HG03108 (cell line): Measurements from ENCODE around the gene IL2RA.
"Not testable (repeated sequence)": the region's sequence is repeated elsewhere in the genome, so short reads cannot be mapped to it uniquely, and the experiment has no call there.

ENCODE experiments used
- ATAC-seq: cut with Tn5 transposase; IDR thresholded peaks from one replicate; pipeline ENCODE4 v1.9.1; 2021; ENCODE audit warnings: moderate library complexity; ENCODE audit not compliant: unreplicated experiment

Gene IL2RA

GRCh38 chr10:6043377-6043776 lies 18.8 kb downstream of the IL2RA start:
- not testable (repeated sequence) for ATAC-seq

- no peak for ATAC-seq
Measured at GRCh38 chr10:6040205-6040604, 22.0 kb downstream of the IL2RA start.

DNA sequence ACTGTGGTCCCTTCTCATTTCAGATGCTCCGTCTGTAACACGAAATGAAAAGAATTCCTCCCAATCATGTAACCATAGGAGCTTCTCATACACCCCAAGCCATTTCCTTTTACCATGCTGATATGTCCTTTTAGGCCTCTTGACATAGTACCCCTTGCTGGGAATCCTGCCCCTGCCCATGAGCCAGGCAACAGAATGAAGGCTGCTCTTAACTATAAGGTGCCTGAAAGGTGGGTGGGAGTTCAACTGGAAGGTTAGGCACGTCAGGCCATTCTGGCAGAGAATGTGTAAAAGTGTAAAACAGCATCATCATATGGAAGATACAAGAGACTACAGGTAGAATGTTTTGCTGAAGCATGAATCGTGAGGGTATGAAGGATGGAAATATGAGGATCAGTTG lies 22.5 kb downstream of the IL2RA start:
- ATAC-seq: no peak

GRCh38 chr10:6038071-6038631 lies 24.0 kb downstream of the IL2RA start:
- no peak for ATAC-seq

GRCh38 chr10:6037422-6037821 lies 24.7 kb downstream of the IL2RA start:
- no peak for ATAC-seq

DNA sequence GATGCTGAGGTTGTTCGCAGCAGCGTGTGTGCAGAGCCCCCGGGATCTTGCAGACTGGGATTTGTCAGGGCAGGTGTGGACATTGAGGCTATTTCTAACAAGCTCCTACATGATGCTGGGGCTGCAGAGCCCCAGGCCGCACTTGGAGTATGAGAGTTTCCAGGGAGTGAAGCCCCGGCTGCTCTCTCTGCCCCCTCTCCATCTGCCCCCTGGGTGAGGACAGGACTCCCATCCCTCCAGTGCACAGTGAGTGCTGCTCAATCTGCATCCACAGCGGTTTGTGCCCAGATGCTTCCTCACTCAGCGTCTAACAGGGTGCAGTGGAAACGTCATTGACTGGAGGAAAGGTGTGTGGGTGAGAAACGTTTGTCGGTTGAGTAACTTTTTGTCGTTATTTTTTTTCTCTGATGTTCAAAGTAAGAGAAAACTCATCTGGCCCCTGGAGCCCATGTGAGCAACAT lies 25.3 kb downstream of the IL2RA start:
- ATAC-seq: no peak

- ATAC-seq: no peak
Measured at GRCh38 chr10:6035931-6036575, 26.1 kb downstream of the IL2RA start.

GRCh38 chr10:6035101-6035834 lies 26.9 kb downstream of the IL2RA start:
- ATAC-seq: no peak

- ATAC-seq: no peak
Measured at GRCh38 chr10:6034371-6034770, 27.8 kb downstream of the IL2RA start.

- no peak for ATAC-seq
Measured at GRCh38 chr10:6033954-6034353, 28.2 kb downstream of the IL2RA start.

- no peak for ATAC-seq
Measured at GRCh38 chr10:6030940-6031339, 31.2 kb downstream of the IL2RA start.

GRCh38 chr10:6030217-6030616 lies 31.9 kb downstream of the IL2RA start:
- ATAC-seq: no peak

DNA sequence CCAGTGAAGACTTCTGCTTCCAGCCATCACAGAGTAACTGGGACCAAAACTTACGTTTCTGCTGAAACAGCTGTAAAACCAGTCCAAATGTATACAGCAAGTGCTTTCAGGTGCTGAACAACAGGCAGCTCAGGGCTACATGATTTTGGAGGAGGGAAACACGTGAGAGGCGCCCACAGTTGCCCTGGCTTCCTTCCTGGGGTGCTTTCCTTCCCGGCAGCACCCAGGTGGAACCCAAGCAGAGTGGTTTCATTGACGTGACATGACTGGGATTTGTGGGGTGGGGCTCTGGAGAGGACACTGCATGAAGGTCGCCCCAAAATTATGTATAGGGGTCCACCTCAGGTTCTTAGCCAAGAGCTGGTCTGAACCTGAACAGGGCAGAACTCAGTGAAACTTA lies 34.2 kb downstream of the IL2RA start:
- no peak for ATAC-seq

GRCh38 chr10:6025683-6026255 lies 36.4 kb downstream of the IL2RA start:
- ATAC-seq: no peak

DNA sequence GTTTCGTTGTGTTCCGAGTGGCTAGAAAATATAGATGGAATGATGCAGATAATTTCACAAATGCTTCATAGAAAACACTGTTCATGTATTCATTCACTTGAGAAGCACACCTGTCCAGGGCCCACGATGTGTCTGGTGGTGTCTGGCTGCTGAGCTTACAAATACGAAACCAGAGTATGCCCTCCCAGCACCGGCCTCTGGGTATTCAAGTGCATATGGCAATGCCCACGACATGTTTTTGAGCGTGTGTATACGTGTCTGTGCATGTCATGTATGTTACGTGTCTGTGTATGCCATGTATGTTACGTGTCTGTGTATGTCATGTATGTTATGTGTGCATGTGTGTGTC lies 37.9 kb downstream of the IL2RA start:
- no peak for ATAC-seq

DNA sequence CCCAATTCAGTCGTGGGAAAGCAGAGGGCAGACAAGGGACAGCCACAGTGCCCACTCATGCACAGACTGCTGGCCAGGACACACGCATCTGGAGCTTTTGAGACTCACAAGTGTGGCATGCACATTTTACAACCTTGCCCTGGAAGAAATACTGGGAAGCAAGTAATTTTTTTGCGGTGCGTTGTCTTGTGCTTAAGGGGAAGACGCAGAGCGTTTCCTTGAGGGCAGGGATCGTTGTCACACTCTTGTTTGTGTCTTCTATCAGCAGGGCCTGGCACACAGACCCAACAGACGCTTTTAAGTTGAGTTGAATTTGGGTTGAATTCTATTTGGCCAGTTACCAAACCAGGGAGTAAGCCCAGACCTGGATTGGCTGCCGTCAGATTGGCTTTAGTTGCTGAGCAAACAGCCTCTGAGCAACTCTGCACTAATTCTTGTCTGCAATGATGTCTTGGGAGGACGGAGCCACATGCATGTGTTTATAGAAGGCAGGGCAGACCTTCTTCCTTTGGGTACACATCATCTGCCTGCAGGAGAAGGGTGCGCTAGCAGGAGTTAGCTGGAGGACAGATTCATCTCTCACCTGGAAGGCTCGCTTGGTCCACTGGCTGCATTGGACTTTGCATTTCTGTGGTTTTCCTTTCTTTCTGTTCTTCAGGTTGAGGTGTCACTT lies 38.4 kb downstream of the IL2RA start:
- ATAC-seq: no peak

GRCh38 chr10:6022660-6023059 lies 39.5 kb downstream of the IL2RA start:
- ATAC-seq: no peak

DNA sequence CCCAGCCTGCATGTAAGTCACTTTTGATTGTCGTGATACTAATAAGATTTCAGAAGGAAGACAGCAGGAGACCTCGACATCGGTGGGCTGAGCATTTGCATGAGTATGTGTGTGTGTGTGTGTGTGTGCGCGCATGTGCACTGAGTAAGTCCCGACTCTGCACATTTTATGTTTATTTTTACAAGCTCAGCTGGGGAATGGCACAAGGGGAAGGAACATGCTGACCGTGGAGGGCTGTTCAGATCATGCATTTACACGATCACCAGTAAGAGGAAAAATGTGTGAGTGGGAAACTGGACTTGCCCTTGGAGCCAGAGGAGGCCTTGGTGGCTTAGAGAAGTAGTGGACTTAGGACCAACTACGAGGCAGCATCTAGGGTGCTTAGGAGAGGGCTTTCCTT lies 41.3 kb downstream of the IL2RA start:
- ATAC-seq: no peak

GRCh38 chr10:6019796-6020195 lies 42.4 kb downstream of the IL2RA start:
- no peak for ATAC-seq

DNA sequence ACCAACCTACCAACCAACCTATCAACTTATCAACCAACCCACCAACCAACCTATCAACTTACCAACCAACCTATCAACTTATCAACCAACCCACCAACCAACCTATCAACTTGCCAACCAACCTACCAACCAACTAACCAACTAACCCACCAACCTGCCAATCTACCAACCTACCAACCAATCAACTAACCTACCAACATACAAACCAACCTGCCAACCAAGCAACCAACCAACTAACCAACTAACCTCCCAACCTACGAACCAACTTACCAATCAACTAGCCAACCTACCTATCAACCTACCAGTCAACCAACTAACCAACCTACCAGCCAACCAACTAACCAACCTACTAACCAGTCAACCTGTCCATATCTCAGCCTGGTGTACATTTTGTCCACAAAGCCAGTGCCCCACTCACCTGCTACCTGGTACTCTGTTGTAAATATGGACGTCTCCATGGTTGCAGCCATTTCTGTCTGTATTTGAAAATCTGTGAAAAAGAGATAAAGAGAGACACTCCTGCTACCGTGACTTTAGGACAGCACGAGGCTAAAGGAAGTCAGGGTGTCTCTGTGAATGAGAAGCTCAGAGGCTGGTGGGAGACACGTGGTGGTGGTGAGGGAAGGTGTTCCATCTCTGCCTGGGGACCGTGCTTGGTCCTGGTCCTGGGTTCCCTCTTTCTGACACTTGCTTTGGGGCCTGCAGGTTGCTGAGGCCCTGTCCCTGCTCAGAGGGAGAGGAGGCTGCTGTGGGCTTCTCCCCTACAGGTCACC lies 43.0 kb downstream of the IL2RA start:
- ATAC-seq: no peak

DNA sequence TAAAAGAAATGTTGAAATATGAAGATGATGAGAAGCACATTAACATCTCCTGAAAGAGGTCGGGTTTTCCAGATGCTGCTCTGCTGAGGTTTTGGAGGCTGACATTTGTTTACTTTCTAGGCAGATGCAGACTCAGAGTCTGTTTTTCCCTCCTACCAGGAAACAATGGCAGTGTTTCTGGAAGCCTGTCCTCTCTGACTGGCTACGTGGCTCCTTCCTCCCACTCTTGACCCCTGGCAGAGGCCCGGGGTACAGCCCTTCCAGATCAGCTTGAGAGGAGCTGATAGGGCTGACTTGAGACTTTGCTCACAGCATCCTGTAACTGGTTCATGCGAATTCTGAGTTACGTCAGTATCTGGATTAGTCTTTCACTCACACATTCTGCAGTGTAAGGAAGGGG lies 43.7 kb downstream of the IL2RA start:
- ATAC-seq: no peak
